ENCODE data around the gene MED20.

Gene MED20

DNA sequence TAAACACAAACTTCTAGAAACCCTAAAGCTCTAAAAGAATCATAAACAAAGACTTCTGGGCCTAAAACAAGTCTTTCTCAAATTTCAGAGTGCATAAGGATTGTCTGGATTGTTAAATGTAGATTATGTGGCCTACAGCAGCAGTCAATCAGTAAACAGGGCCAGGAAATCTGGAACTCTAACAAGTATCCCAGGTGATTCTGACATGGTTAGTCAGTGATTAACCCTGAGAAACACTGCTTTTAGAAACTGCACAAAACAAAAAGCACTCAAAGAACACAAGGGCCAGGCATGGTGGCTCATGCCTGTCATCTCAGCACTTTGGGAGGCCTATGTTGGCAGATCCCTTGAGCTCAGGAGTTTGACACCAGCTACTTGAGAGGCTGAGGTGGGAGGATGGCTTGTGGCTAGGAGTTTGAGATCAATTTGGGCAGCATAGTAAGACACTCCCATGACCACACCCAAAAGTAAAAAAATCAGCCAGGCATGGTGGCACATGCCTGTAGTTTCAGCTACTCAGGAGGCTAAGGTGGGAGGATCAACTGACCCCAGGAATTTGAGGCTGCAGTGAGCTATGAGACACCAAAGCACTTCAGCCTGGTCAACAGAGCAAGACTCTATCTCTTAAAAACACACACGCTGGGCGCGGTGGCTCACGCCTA lies 5.9 kb downstream of the MED20 start:
- H3K27ac ChIP-seq: peak overlapping the region; percentile 72
- no peaks in the 10 kb centered on the region for H3K27me3 ChIP-seq
- TF ChIP-seq, protein P1, sequence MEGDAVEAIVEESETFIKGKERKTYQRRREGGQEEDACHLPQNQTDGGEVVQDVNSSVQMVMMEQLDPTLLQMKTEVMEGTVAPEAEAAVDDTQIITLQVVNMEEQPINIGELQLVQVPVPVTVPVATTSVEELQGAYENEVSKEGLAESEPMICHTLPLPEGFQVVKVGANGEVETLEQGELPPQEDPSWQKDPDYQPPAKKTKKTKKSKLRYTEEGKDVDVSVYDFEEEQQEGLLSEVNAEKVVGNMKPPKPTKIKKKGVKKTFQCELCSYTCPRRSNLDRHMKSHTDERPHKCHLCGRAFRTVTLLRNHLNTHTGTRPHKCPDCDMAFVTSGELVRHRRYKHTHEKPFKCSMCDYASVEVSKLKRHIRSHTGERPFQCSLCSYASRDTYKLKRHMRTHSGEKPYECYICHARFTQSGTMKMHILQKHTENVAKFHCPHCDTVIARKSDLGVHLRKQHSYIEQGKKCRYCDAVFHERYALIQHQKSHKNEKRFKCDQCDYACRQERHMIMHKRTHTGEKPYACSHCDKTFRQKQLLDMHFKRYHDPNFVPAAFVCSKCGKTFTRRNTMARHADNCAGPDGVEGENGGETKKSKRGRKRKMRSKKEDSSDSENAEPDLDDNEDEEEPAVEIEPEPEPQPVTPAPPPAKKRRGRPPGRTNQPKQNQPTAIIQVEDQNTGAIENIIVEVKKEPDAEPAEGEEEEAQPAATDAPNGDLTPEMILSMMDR (IDR thresholded peaks at IDR 0.05): no peak
- no peaks in the 10 kb centered on the region for H3K9me3 ChIP-seq
- H3K4me3 ChIP-seq (ENCODE audit: low read depth in 1 of 2, low read length in 1 of 2): no peak overlapping the region
- H3K36me3 ChIP-seq: peaks cover 32% of the 10 kb centered on the region
- H3K4me1 ChIP-seq (ENCODE audit: control insufficient read depth in 1 of 2, insufficient read depth in 1 of 2, low read depth in 1 of 2, low read length in 1 of 2): peaks cover 23 to 24% of the 10 kb centered on the region in 2 experiments

DNA sequence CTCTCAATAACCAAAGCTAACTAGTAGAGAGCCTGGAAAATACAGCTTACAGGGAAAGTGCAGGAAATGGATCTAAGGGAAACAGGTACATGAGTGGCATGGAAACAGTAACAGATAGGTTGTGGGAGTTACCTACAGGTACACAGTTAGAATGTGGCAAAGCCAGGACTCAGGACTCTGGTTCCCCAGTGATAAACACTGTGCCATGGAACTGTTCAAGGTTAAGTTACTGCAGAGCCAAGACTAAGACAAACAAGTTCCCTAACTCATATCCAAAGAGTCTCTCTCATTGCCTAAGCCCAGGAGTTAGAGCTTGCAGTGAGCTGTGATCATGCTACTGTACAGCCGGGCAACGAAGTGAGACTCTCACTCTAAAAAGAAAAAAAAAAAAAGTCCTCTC lies 6.6 kb downstream of the MED20 start:
- Histone ChIP-seq H3K4me1 (ENCODE audit: control insufficient read depth in 1 of 2, insufficient read depth in 1 of 2, low read depth in 1 of 2, low read length in 1 of 2) (peaks cover 16 to 20% of the 10 kb centered on the region in 2 experiments), H3K9me3 (no peaks in the 10 kb centered on the region), H3K4me3 (ENCODE audit: low read depth in 1 of 2, low read length in 1 of 2) (no peak overlapping the region), H3K27ac (peak overlapping the region; percentile 72), H3K27me3 (no peaks in the 10 kb centered on the region), H3K36me3 (peaks cover 36% of the 10 kb centered on the region)
- TF ChIP-seq, protein P1 (IDR thresholded peaks at IDR 0.05): no peak

DNA sequence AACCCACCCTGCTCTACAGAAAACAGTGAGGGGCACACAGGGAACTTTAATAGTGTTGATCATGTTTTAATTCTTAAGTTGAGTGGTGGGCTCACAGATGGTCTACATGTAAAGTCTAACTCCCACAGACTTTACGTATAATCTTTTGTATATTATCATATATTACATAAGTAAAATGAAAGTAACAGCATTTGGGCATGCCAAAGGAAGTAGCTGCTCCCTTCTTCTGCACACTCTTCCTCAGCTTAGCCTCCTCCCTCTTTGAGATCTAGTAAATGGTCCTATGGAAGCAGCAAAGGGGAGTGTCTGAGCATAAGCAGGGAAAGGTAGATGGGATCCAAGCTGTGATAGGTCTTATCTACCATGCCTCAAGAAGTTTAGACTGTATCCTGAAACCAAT lies 11.2 kb downstream of the MED20 start:
- TF ChIP-seq, protein P1 (IDR thresholded peaks at IDR 0.05): no peak
- Histone ChIP-seq H3K27me3 (no peaks in the 10 kb centered on the region), H3K36me3 (peaks cover 59% of the 10 kb centered on the region), H3K9me3 (no peaks in the 10 kb centered on the region), H3K27ac (no peak overlapping the region), H3K4me1 (ENCODE audit: control insufficient read depth in 1 of 2, insufficient read depth in 1 of 2, low read depth in 1 of 2, low read length in 1 of 2) (peaks cover 13 to 17% of the 10 kb centered on the region in 2 experiments), H3K4me3 (ENCODE audit: low read depth in 1 of 2, low read length in 1 of 2) (no peak overlapping the region)

DNA sequence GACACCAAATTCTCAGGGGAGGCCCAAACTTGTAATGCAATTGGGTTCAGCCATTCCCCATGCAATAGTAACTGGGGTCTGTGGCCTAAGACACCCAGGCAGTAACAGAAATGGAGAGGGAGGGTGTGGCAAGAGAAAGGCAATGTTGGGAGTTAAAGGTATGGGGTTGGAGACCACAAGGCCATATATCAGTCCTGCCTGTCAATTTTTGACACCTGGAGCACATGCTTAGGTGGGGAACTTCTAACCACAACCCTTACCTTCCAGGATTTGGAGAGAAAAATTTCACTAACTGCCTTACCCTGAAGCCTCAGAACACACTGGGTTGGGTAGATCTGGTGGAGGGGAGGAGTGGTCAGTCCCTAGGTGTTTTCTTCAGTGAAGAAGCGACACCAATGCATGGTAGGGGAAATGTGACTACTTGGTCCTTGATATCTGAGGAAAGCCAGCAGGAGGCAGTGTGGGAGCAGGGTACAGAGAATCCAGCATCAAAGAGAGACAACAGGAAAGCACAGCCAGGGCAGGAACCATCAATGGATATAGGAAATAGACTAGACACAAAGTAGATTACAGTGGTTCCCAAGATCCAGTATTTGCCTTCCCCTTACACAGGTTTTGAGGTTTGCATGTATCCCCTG lies 18.9 kb downstream of the MED20 start:
- Histone ChIP-seq H3K4me3 (ENCODE audit: low read depth in 1 of 2, low read length in 1 of 2) (no peak overlapping the region), H3K27me3 (no peaks in the 10 kb centered on the region), H3K4me1 (ENCODE audit: control insufficient read depth in 1 of 2, insufficient read depth in 1 of 2, low read depth in 1 of 2, low read length in 1 of 2) (peaks cover 15 to 19% of the 10 kb centered on the region in 2 experiments), H3K36me3 (peaks cover 27% of the 10 kb centered on the region), H3K27ac (peak overlapping the region; percentile 67), H3K9me3 (no peaks in the 10 kb centered on the region)
- TF ChIP-seq, protein P1 (IDR thresholded peaks at IDR 0.05): peak; percentile 23

DNA sequence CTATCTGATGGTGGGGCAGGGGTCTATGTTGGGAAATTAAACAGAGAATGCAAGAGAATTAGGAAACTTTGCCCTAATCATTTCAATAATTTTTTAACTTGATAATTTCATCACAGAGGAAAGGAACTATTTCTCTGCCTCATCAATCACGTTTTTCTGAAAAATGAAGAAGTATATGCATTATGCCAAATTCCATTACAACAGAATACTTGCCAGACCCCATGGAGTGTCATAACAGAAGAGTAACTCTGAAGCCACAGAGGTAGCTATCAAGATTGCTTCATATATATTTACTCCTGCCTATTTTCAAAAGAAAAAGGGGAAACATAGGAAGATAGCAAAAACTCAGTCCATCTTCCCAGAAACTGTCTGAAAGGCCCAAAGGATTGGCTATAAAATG lies 20.1 kb downstream of the MED20 start:
- H3K27me3 ChIP-seq: no peaks in the 10 kb centered on the region
- H3K4me1 ChIP-seq (ENCODE audit: control insufficient read depth in 1 of 2, insufficient read depth in 1 of 2, low read depth in 1 of 2, low read length in 1 of 2): peaks cover 21 to 27% of the 10 kb centered on the region in 2 experiments
- TF ChIP-seq, protein P1 (IDR thresholded peaks at IDR 0.05): no peak
- H3K4me3 ChIP-seq (ENCODE audit: low read depth in 1 of 2, low read length in 1 of 2): no peak overlapping the region
- H3K9me3 ChIP-seq: no peaks in the 10 kb centered on the region
- peak overlapping the region; percentile 67 for H3K27ac ChIP-seq
- H3K36me3 ChIP-seq: peaks cover 16% of the 10 kb centered on the region

Data from neutrophil (primary cell).